GM19455 (cell line): ENCODE measurements around the gene CLCN7.
"Not testable (repeated sequence)": the region's sequence is repeated elsewhere in the genome, so short reads cannot be mapped to it uniquely, and the experiment has no call there.

ENCODE experiments used
- ATAC-seq: cut with Tn5 transposase; IDR thresholded peaks from one replicate; pipeline ENCODE4 v1.9.1; 2021; ENCODE audit not compliant: unreplicated experiment

Gene CLCN7

GRCh38 chr16:1445518-1446203, 29.2 kb downstream of the CLCN7 start:
- ATAC-seq = no peak

GRCh38 chr16:1444730-1445517, 29.9 kb downstream of the CLCN7 start:
- ATAC-seq = no peak

- ATAC-seq = no peak
These were observed 30.7 kb downstream of the CLCN7 start, which contains the start of gene CCDC154 for GRCh38 chr16:1443980-1444729. CCDC154 (minus strand) TSS chr16:1444556; CDS start chr16:1444322, 234 bp downstream.

DNA sequence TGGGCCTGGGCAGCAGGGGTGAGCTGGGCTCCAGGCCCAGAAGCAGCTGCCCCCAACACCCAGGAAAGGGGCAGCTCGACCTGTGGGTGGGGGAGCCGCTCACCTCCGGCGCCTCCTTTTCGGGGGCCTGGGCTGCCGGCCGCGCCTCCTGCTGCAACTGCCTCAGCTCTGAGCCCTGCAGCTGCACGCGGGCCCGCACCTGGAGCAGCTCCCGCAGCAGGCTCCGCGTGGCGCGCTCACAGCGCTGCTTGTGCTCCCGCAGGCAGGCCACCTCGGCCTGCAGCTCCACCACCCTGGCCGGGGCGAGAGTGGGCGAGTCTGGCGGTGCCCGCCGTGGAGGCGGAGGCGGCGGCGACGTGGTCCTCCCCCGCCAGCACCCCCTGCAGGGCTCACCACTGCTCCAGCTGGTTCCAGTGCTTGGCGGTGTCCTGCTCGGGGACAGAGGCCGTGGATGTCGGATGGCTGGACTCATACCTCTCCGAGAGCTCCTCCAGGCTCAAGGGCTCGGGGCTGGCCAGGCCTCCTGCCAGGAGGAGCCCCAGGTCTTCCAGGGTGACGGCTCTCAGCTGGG, 31.3 kb downstream of the CLCN7 start:
- ATAC-seq = no peak

DNA sequence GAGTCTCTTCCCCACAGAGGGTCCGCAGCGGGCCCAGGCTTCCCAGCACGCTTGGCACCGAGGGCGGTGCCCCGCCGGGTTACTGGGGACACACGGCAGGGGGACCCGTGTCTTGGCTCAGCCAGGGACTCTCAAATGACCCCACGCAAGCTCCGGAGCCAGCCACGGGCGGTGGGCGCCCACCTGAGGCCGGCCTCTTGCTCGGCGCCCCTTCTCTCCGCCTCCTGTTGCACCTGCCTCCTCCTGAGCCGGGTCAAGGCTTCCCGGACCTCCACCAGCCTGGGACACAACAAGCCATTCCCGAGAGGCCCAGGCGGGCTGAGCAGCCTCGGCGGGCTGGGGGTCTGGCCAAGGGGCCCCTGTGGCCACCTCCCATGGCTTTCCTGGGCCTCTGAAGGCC, 32.1 kb downstream of the CLCN7 start:
- ATAC-seq = no peak

DNA sequence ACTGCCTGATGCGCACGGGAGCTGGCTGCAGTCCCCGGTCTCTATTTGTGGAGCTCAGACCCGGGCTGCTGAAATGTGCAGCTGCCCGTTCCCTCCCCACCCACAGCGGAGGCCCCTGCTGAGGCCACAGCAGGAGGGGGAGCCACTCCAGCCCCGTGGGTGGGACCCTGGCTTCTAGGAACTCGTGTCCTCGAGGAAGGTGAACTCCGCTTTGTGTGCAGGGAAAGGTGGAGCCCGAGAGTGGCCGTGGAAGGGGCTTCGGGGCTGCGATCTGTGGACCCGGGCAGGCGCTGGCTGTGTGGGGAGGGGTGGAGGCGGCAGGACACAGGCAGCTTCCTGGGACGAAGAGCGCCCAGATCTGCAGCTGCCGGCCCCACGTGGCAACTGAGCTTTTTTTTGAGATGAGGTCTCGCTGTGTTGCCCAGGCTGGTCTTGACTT, 33.4 kb downstream of the CLCN7 start:
- no peak for ATAC-seq

- not testable (repeated sequence) for ATAC-seq
These were observed 35.1 kb downstream of the CLCN7 start for GRCh38 chr16:1439699-1440074.

GRCh38 chr16:1439058-1439698, 35.6 kb downstream of the CLCN7 start:
- ATAC-seq = no peak

GRCh38 chr16:1438229-1439057, 36.4 kb downstream of the CLCN7 start:
- ATAC-seq = no peak

GRCh38 chr16:1437606-1438005, 37.2 kb downstream of the CLCN7 start:
- no peak for ATAC-seq

- ATAC-seq = no peak
These were observed 38.0 kb downstream of the CLCN7 start for GRCh38 chr16:1436731-1437355.

DNA sequence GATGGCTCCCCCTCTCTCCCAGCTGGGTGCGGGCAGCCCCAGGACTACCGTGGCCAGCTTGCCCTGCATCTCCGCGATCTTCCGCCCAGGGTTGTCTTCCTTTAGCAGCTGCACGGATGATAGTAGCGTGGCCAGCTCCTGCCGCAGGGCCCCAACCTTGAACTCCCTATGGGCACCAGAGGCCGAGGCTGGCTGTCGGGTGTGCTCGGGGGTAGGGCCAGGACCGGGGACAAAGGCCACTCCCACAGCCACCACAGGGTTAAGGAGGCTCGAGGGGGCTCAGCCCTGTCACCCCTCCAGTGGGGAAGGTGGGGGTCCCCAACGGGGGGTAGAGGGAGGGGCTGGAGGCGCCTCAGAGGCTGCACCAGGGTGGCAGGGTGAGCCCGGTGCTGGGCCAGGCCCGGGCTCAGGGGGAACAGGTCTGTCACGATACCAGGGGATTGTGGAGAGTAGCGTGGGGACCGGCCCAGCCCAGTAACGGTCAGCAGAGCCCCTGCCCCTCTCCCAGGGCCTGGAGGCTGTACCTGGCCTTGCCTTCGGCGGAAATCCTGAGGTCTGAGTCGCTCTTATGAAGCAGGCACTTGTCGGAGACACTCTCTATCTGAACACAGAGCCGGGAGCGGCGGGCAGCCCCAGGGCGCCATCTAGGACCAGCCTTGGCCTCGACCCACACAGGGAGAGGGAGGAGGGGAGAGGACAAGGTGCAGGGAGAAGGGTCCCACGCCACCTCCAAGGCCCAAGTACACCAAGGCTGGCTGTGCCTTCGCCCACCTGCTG, 38.7 kb downstream of the CLCN7 start:
- no peak for ATAC-seq

DNA sequence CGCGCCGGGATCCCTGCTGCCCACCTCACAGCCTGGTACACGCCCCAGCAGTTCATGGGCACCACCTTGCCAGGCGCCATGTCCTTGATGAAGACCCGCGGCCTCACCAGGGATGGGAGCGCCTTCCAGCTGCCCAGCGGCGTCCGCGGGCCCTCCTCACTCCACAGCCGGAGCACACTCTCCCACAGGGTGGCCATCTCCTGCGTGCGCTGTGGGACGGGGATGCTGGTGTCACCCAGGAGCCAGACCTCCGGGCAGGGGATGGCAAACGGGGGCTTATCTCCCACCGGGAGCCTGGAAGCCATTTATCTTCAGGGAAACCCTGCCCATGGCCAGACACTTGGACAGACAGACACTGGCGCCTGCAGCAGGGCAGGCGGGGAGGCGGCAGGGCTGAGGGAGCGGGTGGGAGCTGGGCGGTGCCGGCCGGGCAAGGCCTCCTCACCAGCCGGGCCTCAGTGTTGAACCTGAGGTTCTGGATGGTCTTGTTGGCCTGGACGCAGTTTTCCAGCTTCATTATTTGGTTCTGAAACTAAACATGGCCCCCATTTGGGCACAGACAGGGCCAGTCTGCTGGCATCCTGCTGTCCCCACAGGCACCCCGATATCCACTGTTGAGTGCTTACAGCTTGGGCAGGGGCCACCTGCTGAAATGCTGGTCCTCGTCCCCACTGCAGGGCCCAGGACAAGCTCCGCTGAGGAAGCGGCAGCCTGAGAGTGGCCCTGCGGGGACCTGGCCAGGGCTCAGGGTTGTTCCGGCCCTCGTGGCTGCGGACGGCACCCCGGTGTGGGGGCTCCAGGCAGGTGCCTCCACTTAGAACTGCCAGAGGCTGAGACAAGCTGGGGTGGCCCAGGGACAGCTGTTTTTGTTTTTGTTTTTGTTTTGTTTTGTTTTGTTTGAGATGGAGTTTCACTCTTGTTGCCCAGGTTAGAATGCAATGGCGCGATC, 39.9 kb downstream of the CLCN7 start:
- no peak for ATAC-seq

DNA sequence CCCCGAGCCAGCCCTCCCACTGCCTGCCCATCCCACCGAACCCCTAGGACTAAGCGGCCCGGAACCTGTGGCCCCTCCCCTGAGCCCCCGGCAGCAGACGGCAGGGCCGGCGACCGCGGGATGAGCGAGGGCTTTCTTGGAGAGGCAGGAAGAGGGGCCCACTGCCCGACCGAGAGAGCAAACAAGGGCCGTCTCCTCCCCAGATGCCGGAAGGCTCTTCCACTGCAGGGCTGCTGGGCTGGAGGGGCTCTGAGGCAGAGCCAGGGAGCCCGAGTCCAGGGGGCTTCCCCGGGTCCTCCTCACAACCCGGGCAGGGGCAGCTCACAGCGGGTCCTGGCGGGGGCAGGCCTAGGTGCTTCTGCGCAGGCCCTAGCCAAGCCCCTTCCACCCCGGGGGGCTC, 41.1 kb downstream of the CLCN7 start:
- ATAC-seq = no peak

DNA sequence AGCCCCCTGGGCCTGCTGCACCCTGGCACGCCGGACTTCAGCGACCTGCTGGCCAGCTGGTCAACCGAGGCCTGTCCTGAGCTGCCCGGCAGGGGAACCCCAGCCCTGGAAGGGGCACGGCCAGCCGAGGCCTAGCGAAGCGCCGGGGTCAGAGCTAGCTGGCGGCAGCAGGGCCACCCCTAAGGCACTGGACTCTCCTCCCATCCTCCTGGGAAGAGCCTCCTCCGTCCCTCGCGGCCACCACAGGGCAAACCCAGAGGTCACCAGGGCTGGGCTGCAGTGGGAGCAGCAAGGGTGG, 41.6 kb downstream of the CLCN7 start:
- ATAC-seq = no peak

- ATAC-seq = no peak
These were observed 42.2 kb downstream of the CLCN7 start for GRCh38 chr16:1432388-1433262.
